CD8-positive, alpha-beta memory T cell (primary cell): ENCODE measurements around the gene WFDC2. TPM values are rescaled to one million over a fixed set of nuclear protein-coding genes. Genes with fewer than 3 reads are reported as not detected.

Experiments
- CTCF ChIA-PET: fragments of 350-600 bp; sonication (Branson Sonifier 250); formaldehyde crosslinking; loops from one replicate; lab custom pipeline; 2021; ENCODE audit warnings: antibody characterized with exemption; lab: Charles Lee
- POLR2A ChIA-PET: fragments of 350-600 bp; sonication (Branson Sonifier 250); formaldehyde crosslinking; loops from one replicate; lab custom pipeline; 2021; ENCODE audit warnings: antibody characterized with exemption; lab: Charles Lee
- DNase-seq, 5 donors: peaks; one replicate each; pipeline versions ENCODE4 v3.0.0 to v3.0.0-alpha.2; 2020 to 2022; ENCODE audit warnings: mixed read lengths in 1 of 5
- H3K27ac ChIP-seq: one replicate; pipeline ENCODE4 v1.7.0; 2013; ENCODE audit warnings: low read depth, mild to moderate bottlenecking, low read length, moderate library complexity
- H3K27me3 ChIP-seq: 2 replicates; pipeline ENCODE4 v1.7.0; 2013; ENCODE audit warnings: low read length, mild to moderate bottlenecking; ENCODE audit not compliant: insufficient read depth, poor library complexity, severe bottlenecking
- H3K36me3 ChIP-seq: 2 replicates; pipeline ENCODE4 v1.7.0; 2013; ENCODE audit warnings: mild to moderate bottlenecking, low read length, moderate library complexity; ENCODE audit not compliant: insufficient read depth
- H3K4me1 ChIP-seq: 2 replicates; pipeline ENCODE4 v1.7.0; 2013; ENCODE audit warnings: mild to moderate bottlenecking, low read length, moderate library complexity; ENCODE audit not compliant: insufficient read depth
- H3K4me3 ChIP-seq: 2 replicates; pipeline ENCODE4 v1.7.0; 2013; ENCODE audit warnings: mild to moderate bottlenecking, low read length
- H3K9me3 ChIP-seq: 2 replicates; pipeline ENCODE4 v1.7.0; 2013; ENCODE audit warnings: mild to moderate bottlenecking, low read length
- H3K27ac Mint-ChIP-seq, 8 donors: one replicate each; pipeline ENCODE4 v1.8.0; 2020 to 2021; ENCODE audit warnings: mixed read lengths in 8 of 8, mild to moderate bottlenecking in 6 of 8, inconsistent platforms in 3 of 8, moderate library complexity in 3 of 8
- H3K27me3 Mint-ChIP-seq, 2 donors: one replicate each; pipeline ENCODE4 v1.8.0; 2020 to 2021; ENCODE audit warnings: mixed read lengths in 2 of 2, mild to moderate bottlenecking in 1 of 2, moderate library complexity in 1 of 2
- H3K36me3 Mint-ChIP-seq, 3 donors: one replicate each; pipeline ENCODE4 v1.8.0; 2020 to 2021; ENCODE audit warnings: mixed read lengths in 3 of 3, inconsistent platforms in 1 of 3, mild to moderate bottlenecking in 1 of 3
- H3K4me1 Mint-ChIP-seq, 3 donors: one replicate each; pipeline ENCODE4 v1.8.0; 2020 to 2021; ENCODE audit warnings: mixed read lengths in 3 of 3, inconsistent platforms in 1 of 3, mild to moderate bottlenecking in 1 of 3
- H3K4me3 Mint-ChIP-seq, 7 donors: one replicate each; pipeline ENCODE4 v1.8.0; 2020 to 2021; ENCODE audit warnings: mixed read lengths in 7 of 7, mild to moderate bottlenecking in 6 of 7, moderate library complexity in 4 of 7, inconsistent platforms in 2 of 7
- H3K9me3 Mint-ChIP-seq, 5 donors: one replicate each; pipeline ENCODE4 v1.8.0; 2020 to 2022; ENCODE audit warnings: mixed read lengths in 5 of 5, mild to moderate bottlenecking in 3 of 5, moderate library complexity in 2 of 5, inconsistent platforms in 1 of 5
- polyA plus RNA-seq: library from polyadenylated mRNA; unstranded; fragments of 300-500 nt; fragmentation: Illumina TruSeq; gene quantifications from one replicate; pipeline ENCODE4 v1.2.3, GENCODE V29; 2021
- total RNA-seq, 2 experiments: library from RNA; stranded (reverse); gene quantifications; one replicate each; pipeline ENCODE4 v1.2.3, GENCODE V29; 2021

Gene WFDC2
- total and polyA plus RNA-seq, 3 experiments from 2014 or later, result 0.55 TPM; not detected in 2

DNA sequence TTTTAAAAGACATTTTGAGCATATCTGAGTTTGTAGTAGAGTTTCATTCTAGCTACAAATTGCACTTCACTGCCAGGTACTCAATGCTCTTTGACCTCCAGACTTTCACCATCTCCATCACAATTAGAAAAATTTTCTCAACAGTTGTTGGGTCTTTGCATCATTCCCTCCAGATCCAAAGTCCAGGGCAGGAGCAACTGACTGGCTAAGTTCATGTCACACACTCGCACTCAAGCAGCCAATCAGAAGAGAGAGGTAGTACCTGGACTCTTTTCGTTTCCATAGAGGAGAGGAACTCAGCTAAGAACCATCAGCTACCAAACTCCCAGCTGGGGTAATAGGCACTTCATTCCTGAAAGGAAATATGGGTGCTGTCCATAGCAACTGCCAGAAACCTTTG, 36.8 kb downstream of the WFDC2 start:
- no peak overlapping the region for H3K4me3 ChIP-seq
- H3K36me3 Mint-ChIP-seq, result no peaks in the 10 kb centered on the region
- H3K4me1 Mint-ChIP-seq, result no peaks in the 10 kb centered on the region
- H3K4me3 Mint-ChIP-seq, result no peak overlapping the region
- no peak for DNase-seq
- H3K9me3 Mint-ChIP-seq, result no peaks in the 10 kb centered on the region
- H3K27me3 Mint-ChIP-seq, result peaks cover 5 to 64% of the 10 kb centered on the region in 2 donors
- no peaks in the 10 kb centered on the region for H3K4me1 ChIP-seq
- no peaks in the 10 kb centered on the region for H3K9me3 ChIP-seq
- H3K27ac ChIP-seq, result no peak overlapping the region
- ChIA-PET CTCF (no interaction called here), POLR2A (no interaction called here)
- no peak overlapping the region for H3K27ac Mint-ChIP-seq
- no peaks in the 10 kb centered on the region for H3K36me3 ChIP-seq
- H3K27me3 ChIP-seq, result no peaks in the 10 kb centered on the region

DNA sequence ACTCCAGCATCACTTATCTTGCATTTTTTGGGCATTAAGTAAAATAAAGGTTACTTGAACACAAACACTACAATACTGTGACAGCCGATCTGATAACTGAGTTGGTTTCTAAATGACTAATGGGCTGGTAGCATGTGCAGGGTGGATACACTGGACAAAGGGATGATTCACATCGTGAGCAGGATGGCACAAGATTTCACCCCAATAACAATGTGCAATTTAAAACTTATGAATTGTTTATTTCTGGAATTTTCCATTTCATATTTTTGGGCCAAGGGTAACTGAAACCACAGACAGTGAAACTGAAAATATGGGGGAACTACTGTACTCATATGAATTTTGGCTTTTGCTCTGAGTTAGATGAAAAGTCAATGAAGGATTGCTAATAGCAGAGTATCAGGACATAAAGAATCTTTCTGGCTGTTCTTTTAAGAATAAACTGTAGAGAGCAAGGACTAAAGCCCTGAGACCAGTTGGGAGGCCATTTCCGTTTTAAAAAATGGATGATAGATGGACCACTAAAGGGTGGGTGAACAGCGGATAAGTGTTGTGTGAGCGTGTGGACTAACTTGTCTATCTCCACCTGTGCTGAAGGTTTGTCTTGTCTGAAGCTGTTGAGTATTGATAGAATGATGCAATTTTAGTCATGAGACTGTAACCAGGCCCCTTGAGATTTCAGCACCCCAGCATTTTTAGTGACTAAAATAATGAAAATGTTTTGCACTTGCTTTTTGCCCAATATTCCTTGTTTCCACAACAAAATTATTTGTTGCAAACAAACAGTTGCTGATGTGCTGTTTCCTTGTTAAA, 37.7 kb downstream of the WFDC2 start:
- Mint-ChIP-seq H3K36me3 (no peaks in the 10 kb centered on the region), H3K27ac (no peak overlapping the region)
- CTCF ChIA-PET, result no interaction called here

DNA sequence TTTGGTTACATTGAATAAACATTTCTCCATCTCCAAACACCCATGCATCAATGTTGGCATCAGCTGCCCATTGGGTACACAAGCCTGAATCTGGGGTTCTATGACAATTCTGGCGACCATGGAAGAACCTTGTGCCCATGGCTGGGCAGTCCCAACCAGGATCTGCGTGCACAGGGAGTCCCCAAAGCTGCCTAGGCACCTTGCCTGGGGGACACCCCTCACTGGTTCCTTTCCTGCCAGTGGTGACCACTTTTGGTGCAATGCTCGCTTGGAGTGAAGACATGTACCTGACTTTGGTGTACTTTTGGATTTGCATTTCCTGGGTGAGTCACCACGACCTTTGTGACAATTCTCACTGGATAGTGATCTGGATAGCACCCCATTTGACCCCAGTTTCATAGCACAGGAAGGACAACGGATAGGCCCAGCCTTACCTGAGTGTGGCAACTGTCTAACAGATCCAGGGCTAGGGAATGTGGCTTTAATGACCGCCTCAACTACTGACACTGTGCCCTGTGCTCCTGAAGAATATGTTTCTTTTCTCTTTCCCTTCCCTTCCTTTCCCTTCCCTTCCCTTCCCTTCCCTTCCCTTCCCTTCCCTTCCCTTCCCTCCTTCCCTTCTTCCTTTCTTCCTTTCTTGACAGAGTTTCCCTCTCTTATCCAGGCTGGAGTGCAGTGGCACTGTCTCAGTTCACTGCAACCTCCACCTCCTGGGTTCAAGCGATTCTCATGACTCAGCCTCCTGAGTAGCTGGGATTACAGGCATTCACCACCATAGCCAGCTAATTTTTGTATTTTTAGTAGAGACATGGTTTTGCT, 38.7 kb downstream of the WFDC2 start:
- Histone ChIP-seq H3K9me3 (no peaks in the 10 kb centered on the region), H3K27me3 (no peaks in the 10 kb centered on the region), H3K27ac (no peak overlapping the region), H3K4me3 (no peak overlapping the region), H3K4me1 (no peaks in the 10 kb centered on the region), H3K36me3 (no peaks in the 10 kb centered on the region)
- Mint-ChIP-seq H3K4me3 (no peak overlapping the region), H3K27ac (no peak overlapping the region), H3K27me3 (peaks cover 2 to 63% of the 10 kb centered on the region in 2 donors), H3K36me3 (no peaks in the 10 kb centered on the region), H3K9me3 (no peaks in the 10 kb centered on the region), H3K4me1 (no peaks in the 10 kb centered on the region)
- ChIA-PET POLR2A (no interaction called here), CTCF (no interaction called here)
- DNase-seq, result no peak

More for the DNA sequence above, 37.7 kb downstream of the WFDC2 start:
- no peaks in the 10 kb centered on the region for H3K27me3 ChIP-seq
- DNase-seq, result no peak
- H3K4me1 ChIP-seq, result no peaks in the 10 kb centered on the region
- no peaks in the 10 kb centered on the region for H3K9me3 ChIP-seq
- H3K4me3 ChIP-seq, result no peak overlapping the region
- H3K27ac ChIP-seq, result no peak overlapping the region
- POLR2A ChIA-PET, result no interaction called here
- Mint-ChIP-seq H3K4me3 (no peak overlapping the region), H3K4me1 (no peaks in the 10 kb centered on the region), H3K9me3 (no peaks in the 10 kb centered on the region), H3K27me3 (peaks cover 2 to 60% of the 10 kb centered on the region in 2 donors)
- no peaks in the 10 kb centered on the region for H3K36me3 ChIP-seq

DNA sequence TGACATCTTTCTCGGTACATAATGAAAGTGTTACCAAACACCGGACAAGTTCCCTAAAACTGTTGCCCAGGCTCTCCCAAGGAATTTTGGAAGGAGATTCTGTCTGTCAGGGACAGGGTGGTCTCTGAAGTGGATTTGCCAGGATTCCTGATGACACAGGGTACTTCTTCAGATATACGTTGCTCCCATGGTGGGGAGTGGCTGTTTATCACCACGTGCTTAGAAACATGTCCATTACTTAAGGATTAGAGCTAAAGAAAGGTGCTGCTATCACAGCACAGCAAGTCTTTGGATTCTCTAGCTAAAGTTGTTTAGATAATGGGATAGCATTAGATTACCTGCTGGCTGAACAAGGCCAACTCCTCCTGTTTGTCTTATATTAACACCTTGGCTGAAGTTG, 39.5 kb downstream of the WFDC2 start:
- Histone ChIP-seq H3K27ac (no peak overlapping the region), H3K9me3 (no peaks in the 10 kb centered on the region), H3K4me1 (no peaks in the 10 kb centered on the region), H3K27me3 (no peaks in the 10 kb centered on the region), H3K4me3 (no peak overlapping the region), H3K36me3 (no peaks in the 10 kb centered on the region)
- DNase-seq, result no peak
- ChIA-PET POLR2A (no interaction called here), CTCF (no interaction called here)
- Mint-ChIP-seq H3K27ac (no peak overlapping the region), H3K4me1 (no peaks in the 10 kb centered on the region), H3K4me3 (no peak overlapping the region), H3K36me3 (no peaks in the 10 kb centered on the region), H3K9me3 (no peaks in the 10 kb centered on the region), H3K27me3 (peaks cover 2 to 58% of the 10 kb centered on the region in 2 donors)

DNA sequence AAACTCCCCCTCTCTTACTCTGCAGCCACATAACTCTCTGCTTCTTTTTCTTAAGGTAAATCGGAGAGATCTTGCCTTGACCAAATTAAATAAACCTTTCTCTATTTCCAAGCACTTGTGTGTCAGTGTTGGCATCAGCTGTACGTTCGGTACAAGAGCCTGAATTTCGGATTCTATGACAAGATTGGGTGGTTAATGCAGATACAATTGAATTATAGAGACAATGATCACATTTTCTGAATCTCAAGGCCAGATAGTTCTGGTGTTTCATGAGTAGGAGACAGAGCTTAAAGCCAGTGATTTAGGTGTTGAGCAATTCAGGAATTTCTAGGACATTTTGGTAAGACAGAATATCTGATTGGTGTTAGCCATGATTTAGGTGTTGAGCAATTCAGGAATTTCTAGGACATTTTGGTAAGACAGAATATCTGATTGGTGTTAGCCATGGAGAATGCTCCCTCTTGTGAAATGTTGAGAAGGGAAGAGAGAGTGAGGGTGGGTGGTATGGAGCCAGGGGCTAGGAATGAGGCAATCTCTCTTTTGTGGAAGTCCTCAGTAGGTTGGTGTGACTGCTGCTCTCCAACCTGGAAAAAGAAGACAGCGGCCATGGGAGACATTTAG, 40.8 kb downstream of the WFDC2 start:
- Histone ChIP-seq H3K27ac (no peak overlapping the region), H3K4me3 (no peak overlapping the region), H3K4me1 (no peaks in the 10 kb centered on the region), H3K27me3 (no peaks in the 10 kb centered on the region), H3K9me3 (no peaks in the 10 kb centered on the region), H3K36me3 (no peaks in the 10 kb centered on the region)
- no peak for DNase-seq
- Mint-ChIP-seq H3K36me3 (no peaks in the 10 kb centered on the region), H3K9me3 (no peaks in the 10 kb centered on the region), H3K4me3 (no peak overlapping the region), H3K4me1 (no peaks in the 10 kb centered on the region), H3K27me3 (peaks cover under 1 to 53% of the 10 kb centered on the region in 2 donors), H3K27ac (no peak overlapping the region)
- POLR2A ChIA-PET, result no interaction called here
- CTCF ChIA-PET, result no interaction called here

DNA sequence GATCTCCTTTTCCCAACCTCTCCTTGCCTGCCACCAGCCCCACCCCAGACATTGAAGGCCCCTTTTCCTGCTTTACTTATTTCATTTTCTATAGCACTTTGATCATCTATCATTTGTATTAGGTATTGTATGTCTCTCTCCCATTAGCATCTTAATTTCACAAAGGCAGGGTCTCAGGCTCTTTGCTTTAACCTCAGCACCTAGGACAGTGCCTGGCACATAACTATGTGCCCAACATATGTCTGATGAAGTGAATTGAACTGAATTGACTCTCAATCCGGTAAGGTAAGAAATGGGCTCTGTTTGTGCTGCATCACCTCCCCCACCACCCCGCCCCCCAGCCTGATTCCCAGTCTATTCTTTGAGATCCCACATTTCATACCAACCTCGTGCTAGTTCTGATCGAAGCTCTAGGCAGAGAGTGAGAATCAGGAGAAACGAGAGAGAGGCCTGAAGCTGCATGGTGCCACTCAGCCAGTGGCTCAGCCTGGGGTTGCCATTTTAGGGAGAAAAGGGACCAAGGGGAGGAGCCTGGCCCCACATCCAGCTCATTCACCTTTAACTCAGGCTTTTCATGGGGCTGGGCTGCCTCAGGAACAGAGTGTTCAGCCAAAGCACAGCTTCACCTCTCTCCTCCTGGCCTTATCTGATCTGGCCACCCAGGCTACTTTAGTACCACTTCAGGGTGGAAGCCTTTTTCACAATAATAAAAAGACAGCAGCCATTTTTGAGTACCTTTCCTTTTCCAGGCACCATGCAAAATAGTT, 45.8 kb downstream of the WFDC2 start, which contains the start of gene SPINT3:
TSS of gene SPINT3 (minus strand) at position 476 of the 767 bp plus-strand sequence. CDS start at position 462, 14 bp downstream.
- no peaks in the 10 kb centered on the region for H3K4me1 Mint-ChIP-seq
- H3K27ac ChIP-seq, result no peak within 1 kb of the TSS
- H3K9me3 ChIP-seq, result no peaks in the 10 kb centered on the region
- no peaks in the 10 kb centered on the region for H3K36me3 Mint-ChIP-seq
- H3K4me3 ChIP-seq, result no peak within 1 kb of the TSS
- H3K4me1 ChIP-seq, result no peaks in the 10 kb centered on the region
- no peak for DNase-seq
- H3K36me3 ChIP-seq, result no peaks in the 10 kb centered on the region
- peaks cover 4 to 40% of the 10 kb centered on the region in 2 donors for H3K27me3 Mint-ChIP-seq
- H3K4me3 Mint-ChIP-seq, result no peak within 1 kb of the TSS
- peak within 1 kb of the TSS in 1 of 8 donors; percentile 67 for H3K27ac Mint-ChIP-seq
- POLR2A ChIA-PET, result no interaction called here
- H3K9me3 Mint-ChIP-seq, result no peaks in the 10 kb centered on the region
- CTCF ChIA-PET, result no interaction called here
- H3K27me3 ChIP-seq, result no peaks in the 10 kb centered on the region

DNA sequence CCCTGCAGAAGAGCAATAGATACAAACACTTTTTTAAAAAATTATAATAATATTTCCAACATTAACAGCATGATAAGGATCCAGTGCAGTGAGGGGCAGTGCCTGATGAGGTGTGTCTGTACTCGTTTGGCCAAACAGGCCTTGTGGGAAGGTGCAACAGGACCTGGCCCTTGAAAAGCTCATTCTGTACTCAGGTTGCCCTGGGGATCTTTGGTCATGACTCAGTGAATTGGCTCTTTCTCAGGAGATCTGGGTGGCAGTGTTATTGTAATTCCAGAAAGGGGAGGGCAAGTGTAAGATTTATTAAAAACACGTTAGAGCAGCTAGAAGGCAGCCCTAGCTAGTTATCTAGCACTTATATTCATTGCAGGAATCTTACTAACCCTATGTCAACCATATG, 48.7 kb downstream of the WFDC2 start:
- Mint-ChIP-seq H3K27me3 (peaks cover 6 to 52% of the 10 kb centered on the region in 2 donors), H3K4me1 (no peaks in the 10 kb centered on the region)

More for the DNA sequence above, 48.7 kb downstream of the WFDC2 start:
- Mint-ChIP-seq H3K9me3 (peaks cover 0 to 2% (median 0%) of the 10 kb centered on the region in 5 donors), H3K36me3 (no peaks in the 10 kb centered on the region), H3K27ac (no peak overlapping the region), H3K4me3 (no peak overlapping the region)
- no peak for DNase-seq
- H3K9me3 ChIP-seq, result no peaks in the 10 kb centered on the region
- no peak overlapping the region for H3K27ac ChIP-seq
- CTCF ChIA-PET, result no interaction called here
- no peaks in the 10 kb centered on the region for H3K36me3 ChIP-seq
- no peak overlapping the region for H3K4me3 ChIP-seq
- no peaks in the 10 kb centered on the region for H3K4me1 ChIP-seq
- no peaks in the 10 kb centered on the region for H3K27me3 ChIP-seq
- POLR2A ChIA-PET, result no interaction called here
